Epithelial cell of proximal tubule (primary cell): ENCODE results near the gene RPS6KL1. TPM values are rescaled to one million over a fixed set of nuclear protein-coding genes. Genes with fewer than 3 reads are reported as not detected.
"Not testable (repeated sequence)": the region's sequence is repeated elsewhere in the genome, so short reads cannot be mapped to it uniquely, and the experiment has no call there.

Experiments used
- DNase-seq: peaks from one replicate; pipeline ENCODE4 v3.0.0-alpha.2; 2011; ENCODE audit warnings: low read depth
- H3K4me3 ChIP-seq: 2 replicates; pipeline ENCODE4 v1.5.1; 2011; ENCODE audit warnings: low read depth, mild to moderate bottlenecking, low read length
- total RNA-seq: library from RNA; depleted of rRNA; stranded (reverse); fragments of >200 nt; gene quantifications from 2 replicates; pipeline ENCODE4 v1.2.3, GENCODE V29; 2015
- TF ChIP-seq, protein P1 (sequence below): conservative IDR thresholded peaks from 2 replicates; pipeline ENCODE4 v1.5.1; 2012; ENCODE audit warnings: low read depth, mild to moderate bottlenecking, low read length

Gene RPS6KL1
- total RNA-seq, 1 donor from 2014 or later = 18.7 TPM

DNA sequence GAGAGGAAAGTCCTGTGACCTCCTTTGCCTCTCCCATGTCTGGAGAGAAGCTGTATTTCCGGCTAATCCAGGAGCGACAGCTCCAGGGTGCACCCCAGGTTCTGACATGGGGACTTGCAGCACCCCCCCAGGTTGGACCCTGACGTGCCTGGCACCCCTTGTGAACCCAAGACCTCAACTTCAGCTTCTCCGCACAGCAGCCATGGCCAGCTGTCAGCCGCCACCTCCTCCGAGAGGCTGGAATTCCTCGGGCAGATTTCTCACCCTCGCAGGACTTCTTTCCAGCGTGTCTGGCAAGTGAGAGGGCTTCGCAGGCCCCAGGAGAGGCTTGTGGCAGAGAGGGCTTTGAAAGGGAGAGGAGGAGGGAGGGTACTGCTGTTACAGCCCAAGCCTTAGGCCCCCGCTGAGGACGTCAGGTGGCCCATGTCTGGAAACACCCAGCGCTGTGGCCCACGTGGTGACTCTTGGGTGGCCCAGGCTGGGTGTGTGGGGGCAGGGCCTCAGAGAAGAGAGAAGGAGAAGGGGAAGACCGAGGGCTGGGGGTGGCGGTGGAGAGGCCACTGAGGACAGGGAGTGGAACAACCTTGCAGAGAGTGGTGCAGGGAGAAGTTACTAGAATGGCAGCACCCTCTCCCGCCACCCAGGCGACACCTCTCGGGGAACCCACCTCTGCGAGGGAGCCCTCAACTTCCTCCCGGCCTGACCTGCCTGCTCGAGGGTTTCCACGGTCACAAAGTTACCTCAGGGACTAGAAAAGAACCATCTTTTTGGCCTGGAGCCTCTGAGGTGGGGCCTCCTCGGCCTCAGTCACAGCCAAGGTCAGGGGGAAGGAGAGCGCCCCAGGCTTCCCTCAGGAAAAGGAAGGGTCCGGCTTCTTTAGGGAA lies 11.7 kb upstream of the RPS6KL1 start:
- DNase-seq = no peak
- TF ChIP-seq, protein P1, sequence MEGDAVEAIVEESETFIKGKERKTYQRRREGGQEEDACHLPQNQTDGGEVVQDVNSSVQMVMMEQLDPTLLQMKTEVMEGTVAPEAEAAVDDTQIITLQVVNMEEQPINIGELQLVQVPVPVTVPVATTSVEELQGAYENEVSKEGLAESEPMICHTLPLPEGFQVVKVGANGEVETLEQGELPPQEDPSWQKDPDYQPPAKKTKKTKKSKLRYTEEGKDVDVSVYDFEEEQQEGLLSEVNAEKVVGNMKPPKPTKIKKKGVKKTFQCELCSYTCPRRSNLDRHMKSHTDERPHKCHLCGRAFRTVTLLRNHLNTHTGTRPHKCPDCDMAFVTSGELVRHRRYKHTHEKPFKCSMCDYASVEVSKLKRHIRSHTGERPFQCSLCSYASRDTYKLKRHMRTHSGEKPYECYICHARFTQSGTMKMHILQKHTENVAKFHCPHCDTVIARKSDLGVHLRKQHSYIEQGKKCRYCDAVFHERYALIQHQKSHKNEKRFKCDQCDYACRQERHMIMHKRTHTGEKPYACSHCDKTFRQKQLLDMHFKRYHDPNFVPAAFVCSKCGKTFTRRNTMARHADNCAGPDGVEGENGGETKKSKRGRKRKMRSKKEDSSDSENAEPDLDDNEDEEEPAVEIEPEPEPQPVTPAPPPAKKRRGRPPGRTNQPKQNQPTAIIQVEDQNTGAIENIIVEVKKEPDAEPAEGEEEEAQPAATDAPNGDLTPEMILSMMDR = no peak
- H3K4me3 ChIP-seq = no peak overlapping the region

DNA sequence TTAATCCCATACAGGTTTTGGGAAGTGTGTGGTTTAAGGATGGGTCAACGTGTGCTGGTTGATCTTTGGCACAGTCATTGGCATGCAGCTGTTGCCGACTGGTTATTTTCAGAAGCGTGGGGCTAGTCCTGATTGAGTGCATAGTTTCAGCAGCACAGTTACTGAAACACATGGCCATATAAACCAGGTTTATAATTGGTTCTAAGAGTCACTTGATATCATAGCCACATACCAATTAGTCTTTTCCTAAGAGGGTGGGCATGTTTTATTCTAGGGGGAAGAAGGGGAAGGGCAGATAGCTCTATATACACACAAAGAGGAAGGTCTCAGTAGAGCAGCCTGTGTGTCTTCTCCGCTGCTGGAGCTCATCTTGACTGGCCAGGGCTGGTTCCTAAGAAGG lies 11.0 kb upstream of the RPS6KL1 start:
- no peak for DNase-seq
- H3K4me3 ChIP-seq = no peak overlapping the region
- TF ChIP-seq, protein P1 = no peak

DNA sequence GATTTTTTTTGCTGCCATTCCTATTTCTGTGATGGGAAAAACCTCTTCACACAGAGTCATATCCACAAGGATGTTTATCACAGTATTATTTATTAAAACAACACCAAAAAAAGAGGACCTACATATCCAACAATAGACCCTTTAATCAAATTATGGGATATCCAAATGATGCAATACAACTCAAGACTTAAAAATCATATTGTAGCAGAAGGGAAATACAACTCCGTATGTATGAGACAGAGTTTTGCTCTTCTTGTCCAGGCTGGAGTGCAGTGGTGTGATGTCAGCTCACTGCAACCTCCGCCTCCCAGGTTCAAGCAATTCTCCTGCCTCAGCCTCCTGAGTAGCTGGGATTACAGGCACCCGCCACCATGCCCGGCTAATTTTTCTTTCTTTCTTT lies 9.9 kb upstream of the RPS6KL1 start:
- H3K4me3 ChIP-seq, DNase-seq: not testable (repeated sequence)

- TF ChIP-seq, protein P1 = no peak
- DNase-seq = no peak
- H3K4me3 ChIP-seq = no peak overlapping the region
Measured at GRCh38 chr14:74932401-74932901, 9.4 kb upstream of the RPS6KL1 start.

DNA sequence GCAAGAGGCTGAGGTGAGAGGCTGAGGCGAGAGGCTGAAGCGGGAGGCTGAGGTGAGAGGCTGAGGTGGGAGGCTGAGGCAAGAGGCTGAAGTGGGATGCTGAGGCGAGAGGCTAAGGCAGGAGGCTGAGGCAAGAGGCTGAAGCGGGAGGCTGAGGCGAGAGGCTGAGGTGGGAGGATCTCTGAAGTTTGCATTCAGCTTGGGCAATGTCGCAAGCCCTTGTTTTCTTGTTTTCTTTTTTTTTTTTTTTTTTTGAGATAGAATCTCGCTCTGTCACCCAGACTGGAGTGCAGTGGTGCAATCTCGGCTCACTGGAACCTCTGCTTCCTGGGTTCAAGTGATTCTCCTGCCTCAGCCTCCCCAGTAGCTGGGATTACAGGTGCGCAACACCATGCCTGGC lies 8.7 kb upstream of the RPS6KL1 start:
- not testable (repeated sequence) for DNase-seq, H3K4me3 ChIP-seq

DNA sequence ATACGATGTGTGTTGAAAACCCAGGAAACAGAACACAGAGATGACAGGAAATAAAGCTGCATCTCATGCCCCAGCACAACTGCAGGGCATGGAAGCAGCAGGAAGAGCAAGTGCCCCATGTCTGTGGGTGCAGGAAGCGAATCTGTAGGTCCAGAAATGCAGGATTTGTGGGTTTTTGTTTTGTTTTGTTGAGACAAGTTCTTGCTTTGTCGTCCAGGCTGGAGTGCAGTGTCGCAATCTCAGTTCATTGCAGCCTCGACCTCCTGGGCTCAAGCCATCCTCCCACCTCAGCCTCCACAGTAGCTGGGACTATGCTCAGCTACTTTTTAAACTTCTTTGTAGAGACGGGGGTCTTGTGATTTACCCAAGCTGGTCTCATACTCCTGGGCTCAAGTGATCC lies 6.2 kb upstream of the RPS6KL1 start:
- DNase-seq = no peak
- H3K4me3 ChIP-seq = no peak overlapping the region
- TF ChIP-seq, protein P1 = no peak

- no peak overlapping the region for H3K4me3 ChIP-seq
- TF ChIP-seq, protein P1 = no peak
- DNase-seq = no peak
Measured at GRCh38 chr14:74927225-74927624, 4.2 kb upstream of the RPS6KL1 start.

GRCh38 chr14:74924061-74924460 lies 1.0 kb upstream of the RPS6KL1 start:
- TF ChIP-seq, protein P1 = no peak
- H3K4me3 ChIP-seq = no peak overlapping the region
- no peak for DNase-seq
